Lower lobe of right lung (tissue), 2 donors: ENCODE data around the gene TMEM117. TPM values are rescaled to one million over a fixed set of nuclear protein-coding genes. Genes with fewer than 3 reads are reported as not detected.

Experiments
- ATAC-seq, 2 donors: fragments of 200-7000 bp; cut with Tn5 transposase; one replicate each; pipeline ENCODE4 v1.9.1; 2020 to 2022; ENCODE audit warnings: mild to moderate bottlenecking in 2 of 2, moderate library complexity in 2 of 2
- DNase-seq: peaks from one replicate; pipeline ENCODE4 v3.0.0-alpha.2; 2020
- H3K27ac ChIP-seq: fragments of 200-600 bp; one replicate; pipeline ENCODE4 v1.8.0; 2022
- H3K27me3 ChIP-seq: fragments of 200-600 bp; one replicate; pipeline ENCODE4 v1.8.0; 2022; ENCODE audit warnings: low read depth
- H3K36me3 ChIP-seq: fragments of 200-600 bp; one replicate; pipeline ENCODE4 v1.8.0; 2022; ENCODE audit warnings: mild to moderate bottlenecking
- H3K4me1 ChIP-seq: fragments of 200-600 bp; one replicate; pipeline ENCODE4 v1.8.0; 2022
- H3K4me3 ChIP-seq: fragments of 200-600 bp; one replicate; pipeline ENCODE4 v1.8.0; 2022; ENCODE audit warnings: mild to moderate bottlenecking
- H3K9me3 ChIP-seq: fragments of 200-600 bp; one replicate; pipeline ENCODE4 v1.8.0; 2022
- intact Hi-C: fragments of 100-400 bp; cut with DNase I; formaldehyde crosslinking; loops from one replicate; pipeline ENCODE4 v1.11.0; 2022
- total RNA-seq: library from RNA; stranded (reverse); fragmentation: NEBNext Ultra II Directional; extraction: Animal tissue kit (Norgen Biotek cat#: 25700); gene quantifications from one replicate; pipeline ENCODE4 v1.2.1, GENCODE V29; 2021
- TF ChIP-seq, protein P1 (sequence below): fragments of 200-600 bp; IDR thresholded peaks from one replicate; pipeline ENCODE4 v1.8.0; 2022; ENCODE audit warnings: antibody characterized with exemption, mild to moderate bottlenecking
- donor health status: DM: no; HTN: yes; CAD: no; lungs with severe emphysema.

Gene TMEM117
- total RNA-seq, 1 donor from 2014 or later, result 4.5 TPM

DNA sequence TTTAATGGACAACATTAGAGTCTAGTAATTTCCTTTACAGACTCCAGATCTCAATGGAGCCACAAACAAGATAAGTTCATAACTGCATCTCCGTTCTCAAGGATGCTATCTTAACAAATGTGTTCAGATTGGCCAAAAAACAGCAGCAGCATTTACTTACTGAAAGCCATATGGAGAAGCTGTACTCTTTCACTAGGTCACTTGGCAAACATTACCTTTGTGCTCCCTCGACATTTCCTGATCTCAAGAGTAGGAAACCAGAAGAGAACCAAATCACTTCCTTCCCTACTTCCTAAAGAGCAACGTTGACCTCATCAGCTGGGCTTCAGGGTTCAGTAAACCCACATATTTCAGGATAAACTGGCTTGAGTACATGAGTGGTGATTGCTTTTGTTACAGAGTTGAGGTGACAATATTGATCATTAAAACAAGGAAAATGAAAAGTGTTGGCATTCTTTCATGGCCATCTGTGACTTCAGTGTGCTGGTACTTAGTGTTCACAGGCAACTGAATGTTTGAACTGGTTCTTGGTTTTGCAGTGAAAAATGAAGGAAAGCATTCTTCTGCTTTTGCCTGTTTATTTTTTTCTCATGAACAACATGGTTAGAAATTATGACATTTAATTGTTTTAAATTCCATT, 449.6 kb downstream of the TMEM117 start:
- Histone ChIP-seq H3K9me3 (peaks cover under 1% of the 10 kb centered on the region), H3K4me3 (no peak overlapping the region), H3K27ac (no peak overlapping the region), H3K27me3 (no peaks in the 10 kb centered on the region), H3K4me1 (peaks cover 7% of the 10 kb centered on the region), H3K36me3 (no peaks in the 10 kb centered on the region)
- intact Hi-C loops, result no loop called here
- TF ChIP-seq, protein P1, sequence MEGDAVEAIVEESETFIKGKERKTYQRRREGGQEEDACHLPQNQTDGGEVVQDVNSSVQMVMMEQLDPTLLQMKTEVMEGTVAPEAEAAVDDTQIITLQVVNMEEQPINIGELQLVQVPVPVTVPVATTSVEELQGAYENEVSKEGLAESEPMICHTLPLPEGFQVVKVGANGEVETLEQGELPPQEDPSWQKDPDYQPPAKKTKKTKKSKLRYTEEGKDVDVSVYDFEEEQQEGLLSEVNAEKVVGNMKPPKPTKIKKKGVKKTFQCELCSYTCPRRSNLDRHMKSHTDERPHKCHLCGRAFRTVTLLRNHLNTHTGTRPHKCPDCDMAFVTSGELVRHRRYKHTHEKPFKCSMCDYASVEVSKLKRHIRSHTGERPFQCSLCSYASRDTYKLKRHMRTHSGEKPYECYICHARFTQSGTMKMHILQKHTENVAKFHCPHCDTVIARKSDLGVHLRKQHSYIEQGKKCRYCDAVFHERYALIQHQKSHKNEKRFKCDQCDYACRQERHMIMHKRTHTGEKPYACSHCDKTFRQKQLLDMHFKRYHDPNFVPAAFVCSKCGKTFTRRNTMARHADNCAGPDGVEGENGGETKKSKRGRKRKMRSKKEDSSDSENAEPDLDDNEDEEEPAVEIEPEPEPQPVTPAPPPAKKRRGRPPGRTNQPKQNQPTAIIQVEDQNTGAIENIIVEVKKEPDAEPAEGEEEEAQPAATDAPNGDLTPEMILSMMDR, result no peak
- ATAC-seq (no peak), DNase-seq (no peak)

DNA sequence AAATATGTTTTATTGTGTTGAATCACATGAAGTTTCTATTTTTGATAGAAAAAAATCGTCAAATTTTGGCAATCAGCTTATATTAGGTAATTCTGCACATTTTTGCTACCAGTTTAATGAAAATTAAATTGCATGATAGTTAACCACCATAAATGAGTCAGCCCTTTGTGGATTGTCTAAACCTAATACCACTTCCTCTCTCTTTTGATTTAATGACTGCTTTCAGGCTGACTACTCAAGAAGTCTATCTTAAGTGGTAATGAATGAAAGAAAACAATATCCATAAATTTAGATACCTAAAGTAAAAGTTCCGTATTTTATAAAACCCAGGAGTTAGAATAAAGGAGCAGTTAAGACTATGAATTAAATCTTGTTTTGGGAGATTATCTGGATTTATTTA, 450.5 kb downstream of the TMEM117 start:
- H3K27ac ChIP-seq, result no peak overlapping the region
- H3K4me3 ChIP-seq, result no peak overlapping the region
- intact Hi-C loops, result no loop called here
- DNase-seq, result no peak
- no peak for ATAC-seq
- TF ChIP-seq, protein P1, result no peak
- no peaks in the 10 kb centered on the region for H3K27me3 ChIP-seq
- peaks cover 7% of the 10 kb centered on the region for H3K4me1 ChIP-seq
- H3K9me3 ChIP-seq, result peaks cover 6% of the 10 kb centered on the region
- H3K36me3 ChIP-seq, result no peaks in the 10 kb centered on the region

GRCh38 chr12:44286821-44287505, 451.1 kb downstream of the TMEM117 start:
- Histone ChIP-seq H3K4me1 (peaks cover 7% of the 10 kb centered on the region), H3K4me3 (no peak overlapping the region), H3K36me3 (no peaks in the 10 kb centered on the region), H3K27ac (no peak overlapping the region), H3K27me3 (no peaks in the 10 kb centered on the region), H3K9me3 (peaks cover 6% of the 10 kb centered on the region)
- ATAC-seq (no peak), DNase-seq (no peak)
- intact Hi-C loops, result no loop called here
- TF ChIP-seq, protein P1, result no peak

DNA sequence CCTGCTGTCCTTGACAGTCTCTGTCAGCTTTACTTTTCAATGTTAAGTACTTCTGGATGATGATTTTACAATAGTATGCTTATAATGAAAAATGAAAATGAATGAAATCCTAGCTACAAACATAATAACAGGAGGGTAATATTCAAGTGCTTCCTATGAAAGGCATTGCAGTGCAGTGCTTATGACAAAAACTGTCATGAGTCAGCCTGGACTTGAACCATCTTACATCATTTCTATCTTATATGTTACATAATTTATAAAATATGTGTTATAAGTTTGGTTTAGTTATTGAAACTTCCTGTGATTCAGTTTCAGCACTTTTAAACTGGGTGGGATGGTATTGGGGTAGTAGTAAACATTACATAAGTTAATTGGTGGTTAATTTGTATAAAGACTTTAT, 451.7 kb downstream of the TMEM117 start:
- intact Hi-C loops, result no loop called here
- peaks cover 6% of the 10 kb centered on the region for H3K9me3 ChIP-seq
- H3K4me3 ChIP-seq, result no peak overlapping the region
- H3K27me3 ChIP-seq, result no peaks in the 10 kb centered on the region
- no peak overlapping the region for H3K27ac ChIP-seq
- TF ChIP-seq, protein P1, result no peak
- peaks cover 7% of the 10 kb centered on the region for H3K4me1 ChIP-seq
- ATAC-seq, result no peak
- H3K36me3 ChIP-seq, result no peaks in the 10 kb centered on the region
- DNase-seq, result no peak

DNA sequence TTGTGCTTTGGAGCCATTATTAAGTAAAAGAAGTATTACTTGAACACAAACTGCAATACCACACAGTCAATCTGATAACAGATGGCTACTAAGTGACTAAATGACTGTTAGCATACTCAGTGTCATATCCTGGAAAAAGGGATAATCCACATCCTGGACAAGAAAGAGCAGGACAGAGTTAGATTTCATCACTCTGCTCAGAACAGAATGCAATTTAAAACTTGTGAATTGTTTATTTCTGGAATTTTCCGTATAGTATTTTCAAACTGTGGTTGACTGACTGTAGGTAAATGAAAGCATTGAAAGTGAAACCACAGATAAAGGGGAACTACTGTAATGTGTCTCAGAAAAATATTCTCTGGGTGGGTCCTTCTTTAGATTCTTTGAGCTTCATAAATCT, 458.8 kb downstream of the TMEM117 start:
- Histone ChIP-seq H3K27me3 (no peaks in the 10 kb centered on the region), H3K27ac (no peak overlapping the region), H3K4me3 (no peak overlapping the region), H3K4me1 (no peaks in the 10 kb centered on the region), H3K36me3 (no peaks in the 10 kb centered on the region), H3K9me3 (peaks cover 13% of the 10 kb centered on the region)
- intact Hi-C loops, result no loop called here
- no peak for DNase-seq
- ATAC-seq, result no peak
- TF ChIP-seq, protein P1, result no peak
